Posterior cingulate gyrus (tissue), 11 donors: Measurements from ENCODE around the gene TRNT1.

Experiments used
- DNase-seq, 10 donors: peaks; one replicate each; pipeline versions ENCODE4 v3.0.0 to v3.0.0-alpha.2; 2020 to 2021; ENCODE audit warnings: mixed read lengths in 3 of 10
- intact Hi-C: fragments of 100-400 bp; cut with DNase I; formaldehyde crosslinking; loops from one replicate; pipeline ENCODE4 v1.15.1; 2023

Gene TRNT1

DNA sequence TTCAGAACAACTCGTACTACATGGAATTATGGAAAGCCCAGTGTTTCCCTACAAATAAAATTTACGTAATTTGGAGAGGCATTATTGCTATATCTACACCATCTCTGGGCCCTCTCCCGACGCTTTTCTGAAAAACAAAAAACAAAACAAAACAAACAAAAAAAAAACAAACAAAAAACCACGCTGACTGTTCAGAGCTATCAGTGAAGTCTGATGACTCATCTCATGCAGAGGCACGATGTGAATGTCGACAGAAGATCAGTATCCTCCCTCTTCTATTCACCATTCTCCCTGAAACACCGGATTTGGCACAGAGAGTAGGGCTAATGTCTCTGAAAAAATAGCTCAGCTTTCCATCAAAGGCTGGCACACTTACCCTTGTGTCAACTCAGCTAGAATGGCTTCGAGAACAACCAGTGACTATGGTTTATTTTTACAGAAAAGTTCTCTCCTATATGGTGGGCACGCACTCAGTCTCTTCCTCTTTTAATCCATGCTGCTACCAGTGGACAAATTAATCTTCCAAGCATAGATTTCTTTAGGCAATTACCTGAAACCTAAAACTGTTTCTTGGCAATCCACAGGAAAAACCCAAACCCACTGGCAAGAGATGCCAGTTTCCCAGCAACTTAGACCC is 51.2 kb downstream of the TRNT1 start:
- no peak for DNase-seq
- intact Hi-C loops = no loop called here

DNA sequence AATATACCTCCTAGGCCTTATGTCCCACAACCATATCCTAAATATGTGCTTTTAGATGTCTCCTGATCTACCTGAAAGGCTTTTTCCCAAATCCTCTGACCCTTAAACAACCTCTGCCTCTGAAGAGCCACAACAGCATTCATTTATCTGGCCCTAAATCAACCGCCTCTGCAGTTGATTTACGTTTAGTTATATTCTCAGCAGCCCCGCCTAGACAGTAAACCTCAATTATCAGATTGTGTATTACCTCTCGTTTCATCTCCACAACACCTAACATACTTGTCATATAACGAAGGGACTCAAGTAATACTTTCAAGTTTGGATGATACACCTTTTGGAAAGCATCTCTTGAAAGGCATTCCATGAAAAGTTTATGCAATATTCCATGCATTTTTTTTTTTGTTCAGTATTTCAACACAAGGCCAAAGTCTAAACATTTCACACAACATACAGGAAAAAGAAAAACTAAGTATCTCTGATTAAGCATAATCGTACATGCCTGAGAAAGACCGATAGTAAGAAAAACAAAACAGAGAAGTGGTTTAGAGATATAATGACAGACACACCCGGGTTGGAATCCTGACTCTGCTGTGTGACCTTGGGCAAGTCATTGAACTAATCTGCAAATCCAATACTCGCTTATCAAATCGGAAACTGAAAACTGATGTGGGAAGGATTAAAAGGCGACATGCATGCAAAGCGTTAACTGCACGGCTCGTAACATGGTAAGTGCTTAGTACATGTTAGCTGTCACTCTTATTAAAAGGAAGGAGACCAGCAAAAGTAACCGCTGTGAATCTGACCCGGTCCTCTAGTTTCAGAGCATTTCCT is 52.0 kb downstream of the TRNT1 start:
- DNase-seq = no peak
- intact Hi-C loops = no loop called here

DNA sequence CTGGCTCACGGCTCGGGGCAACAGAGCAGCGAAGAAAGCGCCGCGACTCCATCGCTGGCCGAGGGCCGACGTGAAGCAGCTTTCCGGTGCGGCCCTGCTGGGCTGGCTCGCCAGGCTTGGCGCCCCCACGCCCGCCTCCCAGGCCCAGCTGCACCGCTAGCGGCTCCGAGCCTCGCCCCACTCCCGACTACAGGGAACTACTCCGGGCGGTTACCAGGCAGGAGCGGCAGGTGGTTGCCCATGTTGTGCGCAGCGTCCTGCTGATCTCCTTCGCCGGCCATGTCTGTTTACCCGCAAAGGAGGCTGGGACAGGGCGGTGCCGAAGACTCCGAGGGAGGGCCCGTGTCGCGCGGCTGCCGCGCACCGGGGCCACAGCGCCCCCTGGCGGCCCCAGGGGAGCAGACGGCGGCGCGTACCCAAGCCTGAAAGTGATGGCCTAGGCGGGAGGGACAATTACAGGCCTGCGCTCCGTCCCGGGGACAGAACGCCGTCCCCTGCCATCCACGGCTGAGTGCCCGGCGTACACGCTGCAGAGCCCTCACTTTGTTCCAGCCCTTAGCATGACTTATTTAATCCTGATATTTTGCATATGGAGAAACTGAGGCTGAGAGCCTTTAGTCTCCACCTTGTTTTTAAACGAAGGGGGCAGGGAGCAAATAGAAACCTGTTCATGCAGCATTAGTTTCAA is 52.8 kb downstream of the TRNT1 start, which contains the start of gene CRBN:
Gene CRBN, minus strand, starts transcription at position 285 of the 688 bp plus-strand sequence. Its CDS starts 4 bp downstream, at position 281.
- intact Hi-C loops = no loop called here

DNA sequence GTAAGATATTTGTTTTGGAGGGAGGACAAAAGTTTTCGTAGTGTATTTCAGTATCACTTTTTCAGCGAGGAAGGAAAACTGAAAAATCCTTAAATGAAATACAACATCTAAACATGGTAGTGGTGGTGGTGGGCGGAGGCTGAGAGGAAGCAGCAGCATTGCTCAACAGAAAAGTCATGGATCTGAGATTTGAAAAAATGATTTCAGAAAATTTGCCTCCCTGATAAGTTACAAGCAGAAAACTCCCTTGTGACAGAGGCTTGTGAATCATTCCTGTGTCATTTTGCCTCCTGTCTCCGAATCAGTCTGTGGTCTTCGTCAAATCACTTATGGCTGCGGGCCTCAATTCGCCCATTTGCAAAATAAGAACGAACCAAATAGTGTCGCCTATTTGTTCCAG is 53.7 kb downstream of the TRNT1 start:
- DNase-seq = no peak

More for the DNA sequence above, 52.8 kb downstream of the TRNT1 start, which contains the start of gene CRBN:
- peak; percentile 89 to 98 (median 92) for DNase-seq

DNA sequence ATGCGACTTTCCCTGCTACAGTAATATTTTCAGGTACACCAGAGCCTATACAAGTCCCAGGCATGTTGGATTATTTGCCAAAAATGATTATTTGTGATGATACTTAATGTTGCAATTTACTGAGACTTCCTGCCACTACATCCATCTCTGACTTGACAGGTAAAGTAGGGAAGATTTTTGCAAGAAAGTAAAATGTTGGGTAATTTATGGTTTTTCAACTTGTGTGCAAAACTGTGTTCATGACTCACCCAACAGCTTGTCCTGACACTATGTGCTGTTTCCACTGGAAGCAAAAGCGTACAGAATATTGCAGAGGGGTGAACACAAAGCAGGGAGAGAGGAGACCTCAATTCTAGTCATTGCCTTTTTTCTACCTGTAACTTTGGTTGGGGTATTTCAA is 58.1 kb downstream of the TRNT1 start:
- intact Hi-C loops = no loop called here
- DNase-seq = no peak

More for the DNA sequence above, 53.7 kb downstream of the TRNT1 start:
- intact Hi-C loops = no loop called here

DNA sequence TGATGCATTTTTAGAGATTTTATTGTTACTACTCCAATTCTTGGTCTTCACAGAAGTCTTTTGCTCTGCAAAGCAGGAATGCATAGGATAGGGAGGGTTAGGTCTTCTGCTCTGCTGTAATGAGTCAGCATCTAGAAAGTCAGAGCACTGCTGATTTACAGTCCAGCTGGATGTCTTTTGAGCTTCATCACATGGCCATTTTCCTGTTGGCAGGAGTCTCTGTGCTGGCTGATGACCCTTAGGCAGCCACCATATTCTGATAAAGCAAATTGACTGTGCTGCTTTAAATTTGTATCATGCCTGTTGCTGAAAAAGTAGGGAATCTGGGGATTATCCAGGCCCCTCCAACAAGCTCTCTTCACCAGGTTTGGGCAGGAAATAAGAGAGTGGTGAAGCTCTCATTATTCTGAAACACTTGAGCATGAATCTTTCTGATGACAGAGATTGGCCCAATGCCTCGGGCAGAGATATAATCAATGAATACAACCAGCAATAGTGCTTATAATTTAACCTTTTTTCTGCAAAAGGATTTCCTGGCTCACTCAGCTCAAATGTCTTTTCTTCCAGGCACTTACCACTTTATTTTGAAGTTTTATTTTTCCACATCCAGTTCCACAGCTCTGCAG is 62.5 kb downstream of the TRNT1 start:
- DNase-seq = no peak
- intact Hi-C loops = no loop called here

DNA sequence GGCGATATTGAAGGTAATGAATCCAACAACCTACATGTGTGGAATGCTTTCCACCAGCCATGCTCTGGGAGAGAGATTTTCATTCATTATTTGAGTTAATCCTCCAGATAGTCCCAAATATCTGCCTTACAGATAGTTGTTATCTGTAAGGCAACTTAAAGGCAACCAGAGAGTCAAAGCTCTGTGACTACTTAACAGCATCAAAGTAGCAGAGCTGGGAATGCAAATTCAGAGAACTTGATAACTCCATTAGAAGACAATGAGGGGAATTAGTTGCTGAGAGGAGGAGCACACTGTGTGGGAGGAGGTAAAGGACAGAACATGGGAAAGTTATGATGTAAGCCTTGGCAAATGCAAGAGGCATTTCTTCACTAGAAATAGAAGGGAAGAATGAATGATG is 63.2 kb downstream of the TRNT1 start:
- intact Hi-C loops = no loop called here
- DNase-seq = no peak

DNA sequence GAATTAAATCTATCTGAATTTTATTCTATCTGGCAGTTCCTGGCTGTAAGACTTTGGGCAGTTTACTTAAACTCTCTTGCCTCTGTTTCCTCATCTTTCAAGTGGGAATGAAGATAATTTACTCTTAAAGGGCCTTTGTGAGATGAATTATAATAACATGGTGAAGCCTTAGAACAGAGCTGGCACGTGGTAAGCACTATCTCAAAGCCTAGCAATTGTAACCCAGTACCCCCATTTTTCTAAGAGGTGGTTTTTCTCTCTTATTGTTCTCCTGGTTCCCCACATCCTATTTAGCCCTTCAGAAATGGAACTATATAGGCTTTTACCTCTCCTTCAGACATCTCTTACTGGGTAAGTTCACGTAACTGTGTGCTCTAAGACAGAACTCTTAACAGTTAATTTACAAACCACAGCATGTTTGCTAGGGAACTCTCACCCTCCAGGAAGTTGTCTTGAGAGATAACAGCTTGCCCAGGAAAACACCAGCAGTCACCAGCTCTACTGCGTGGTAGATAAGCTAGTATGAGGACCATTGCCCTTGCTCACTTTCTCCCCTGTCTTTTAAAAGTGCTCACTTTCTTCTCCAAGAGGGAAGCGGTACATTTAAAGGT is 65.0 kb downstream of the TRNT1 start:
- no peak for DNase-seq
- intact Hi-C loops = no loop called here

DNA sequence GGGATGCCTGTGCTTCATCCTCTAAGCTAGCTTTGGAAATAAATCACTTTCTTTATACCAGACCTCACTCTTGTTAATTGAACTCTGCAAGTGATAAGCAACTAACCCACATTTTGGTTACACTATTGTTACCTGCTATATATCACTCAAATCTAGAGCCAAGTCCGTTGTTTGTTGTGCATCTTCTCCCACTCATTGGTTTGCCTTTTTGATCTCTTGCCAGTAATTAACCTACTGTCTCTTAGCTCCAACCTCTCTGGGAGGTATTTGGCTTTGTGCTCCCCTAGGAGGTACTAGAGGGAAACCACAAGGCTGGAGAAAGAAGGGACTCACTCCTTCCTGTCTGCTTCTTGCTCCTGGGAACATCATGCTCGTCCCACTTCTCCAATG is 65.5 kb downstream of the TRNT1 start:
- intact Hi-C loops = no loop called here
- DNase-seq = no peak

DNA sequence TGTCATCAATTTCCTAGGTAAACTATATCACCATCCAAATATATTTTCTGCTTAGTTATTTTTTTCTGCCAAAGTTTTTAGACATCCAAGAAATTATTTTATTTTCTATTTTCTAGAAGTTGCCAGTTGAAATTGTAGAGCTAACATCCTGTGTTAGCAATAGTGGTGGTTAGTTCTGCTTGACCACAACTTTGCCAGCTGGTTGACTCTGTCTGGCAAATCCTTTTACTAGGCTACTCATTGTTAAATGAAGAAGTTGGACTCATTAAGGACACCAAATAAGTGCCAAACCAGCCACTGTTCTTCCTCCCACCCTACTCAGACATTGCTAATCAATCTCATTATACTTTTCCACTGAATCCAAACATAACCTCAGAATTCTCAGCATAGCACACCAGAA is 68.1 kb downstream of the TRNT1 start:
- no peak for DNase-seq
- intact Hi-C loops = no loop called here

DNA sequence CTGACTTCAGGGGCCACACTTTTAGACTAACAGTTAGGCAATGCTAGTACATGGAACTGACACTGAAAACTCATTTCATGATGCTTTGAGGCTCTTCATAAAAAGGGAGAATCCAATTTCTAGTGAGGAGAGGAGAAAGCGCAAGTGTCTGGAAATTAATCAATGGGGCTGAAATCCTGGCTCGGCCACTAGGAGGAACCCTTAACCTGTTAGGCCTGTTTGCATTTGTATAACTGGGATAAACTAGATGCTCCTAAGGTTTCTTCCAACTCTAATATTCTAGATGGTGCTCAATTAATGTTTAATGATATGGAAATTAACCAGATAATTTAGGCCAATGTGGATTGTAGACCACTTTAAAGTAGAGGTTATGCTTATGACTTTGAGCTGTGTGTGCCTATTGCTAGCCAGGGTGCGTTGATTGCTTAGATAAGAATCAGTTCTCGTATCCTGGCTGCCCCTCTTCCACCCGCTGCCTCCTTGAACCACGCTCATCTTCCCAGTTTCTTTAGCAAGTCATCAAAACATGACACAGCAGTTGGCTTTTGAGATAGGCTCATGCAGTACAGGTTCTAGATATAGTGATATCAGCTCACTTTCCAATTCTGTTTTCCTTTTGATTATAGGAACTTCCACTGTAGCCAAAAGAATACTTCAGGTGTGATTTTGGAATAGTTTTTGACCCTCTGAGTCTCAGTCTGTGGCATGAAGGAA is 69.6 kb downstream of the TRNT1 start:
- intact Hi-C loops = no loop called here
- peak in 1 of 10 donors; percentile 8 for DNase-seq
